ENCODE results near the gene KLHDC3. TPM values are rescaled to one million over a fixed set of nuclear protein-coding genes. Genes with fewer than 3 reads are reported as not detected.

Gene KLHDC3
- total and polyA plus RNA-seq, 8 donors = 19.7 to 48.8 (median 29.9) TPM

- peak in 1 of 6 donors; percentile 56 for DNase-seq
- 62 to 67% methylated on average over 4 of the region's 4 CpGs for WGBS, 2 donors
- H3K9me3 ChIP-seq = no peaks in the 10 kb centered on the region
- no peaks in the 10 kb centered on the region for H3K4me1 ChIP-seq
- no peak overlapping the region for H3K4me3 ChIP-seq
- peak in 2 of 4 donors; percentile 7 to 10 for ATAC-seq
- no peak overlapping the region for H3K27ac ChIP-seq
- no peaks in the 10 kb centered on the region for H3K27me3 ChIP-seq
- intact Hi-C loops (cut with DNase I) = no loop called here
- TF ChIP-seq CTCF (IDR thresholded peaks at IDR 0.05) = no peak
- peaks cover 0 to 30% (median 9%) of the 10 kb centered on the region in 3 donors for H3K36me3 ChIP-seq
- FAIRE-seq = no peak
Measured at GRCh38 chr6:42968783-42969182, 45.3 kb upstream of the KLHDC3 start.

GRCh38 chr6:42969431-42969830 is 44.6 kb upstream of the KLHDC3 start:
- no peak overlapping the region for H3K4me3 ChIP-seq
- no peaks in the 10 kb centered on the region for H3K27me3 ChIP-seq
- H3K27ac ChIP-seq = no peak overlapping the region
- FAIRE-seq (no peak), DNase-seq (peak in 1 of 6 donors; percentile 70), ATAC-seq (peak in 3 of 4 donors; percentile 12 to 35 (median 21))
- no peak for TF ChIP-seq CTCF (IDR thresholded peaks at IDR 0.05)
- no peaks in the 10 kb centered on the region for H3K9me3 ChIP-seq
- intact Hi-C loops (cut with DNase I) = no loop called here
- WGBS, 2 donors = 75 to 87% methylated on average over 2 of the region's 2 CpGs
- H3K4me1 ChIP-seq = no peaks in the 10 kb centered on the region
- peaks cover 0 to 23% (median 5%) of the 10 kb centered on the region in 3 donors for H3K36me3 ChIP-seq

- intact Hi-C loops (cut with DNase I) = no loop called here
- TF ChIP-seq CTCF (IDR thresholded peaks at IDR 0.05) = no peak
- H3K4me1 ChIP-seq = no peaks in the 10 kb centered on the region
- H3K27ac ChIP-seq = no peak overlapping the region
- H3K4me3 ChIP-seq = no peak overlapping the region
- peaks cover 0 to 18% (median 5%) of the 10 kb centered on the region in 3 donors for H3K36me3 ChIP-seq
- 59 to 71% methylated on average over 4 of the region's 4 CpGs for WGBS, 2 donors
- ATAC-seq (peak in 1 of 4 donors; percentile 4), FAIRE-seq (no peak), DNase-seq (peak in 1 of 6 donors; percentile 53)
- H3K9me3 ChIP-seq = no peaks in the 10 kb centered on the region
- H3K27me3 ChIP-seq = no peaks in the 10 kb centered on the region
Measured at GRCh38 chr6:42969934-42970333, 44.1 kb upstream of the KLHDC3 start.

GRCh38 chr6:42970871-42971612 is 43.0 kb upstream of the KLHDC3 start:
- no peaks in the 10 kb centered on the region for H3K4me1 ChIP-seq
- ATAC-seq = peak in 2 of 4 donors; percentile 55 to 57
- no peak overlapping the region for H3K27ac ChIP-seq
- H3K4me3 ChIP-seq = no peak overlapping the region
- no peaks in the 10 kb centered on the region for H3K27me3 ChIP-seq
- intact Hi-C loops (cut with DNase I) = no loop called here
- peaks cover 0 to 7% (median 4%) of the 10 kb centered on the region in 3 donors for H3K36me3 ChIP-seq
- 57 to 73% methylated on average over 4 of the region's 4 CpGs for WGBS, 2 donors
- H3K9me3 ChIP-seq = no peaks in the 10 kb centered on the region
- no peak for DNase-seq
- no peak for TF ChIP-seq CTCF (IDR thresholded peaks at IDR 0.05)
- no peak for FAIRE-seq

GRCh38 chr6:42971746-42972327 is 42.2 kb upstream of the KLHDC3 start:
- no peak for DNase-seq
- H3K4me3 ChIP-seq = no peak overlapping the region
- peaks cover 0 to 1% (median 0%) of the 10 kb centered on the region in 3 donors for H3K4me1 ChIP-seq
- WGBS, 2 donors = 64 to 77% methylated on average over 3 of the region's 3 CpGs
- FAIRE-seq = no peak
- no peak for ATAC-seq
- no peak for TF ChIP-seq CTCF (IDR thresholded peaks at IDR 0.05)
- no peaks in the 10 kb centered on the region for H3K36me3 ChIP-seq
- intact Hi-C loops (cut with DNase I) = no loop called here
- H3K27ac ChIP-seq = no peak overlapping the region
- no peaks in the 10 kb centered on the region for H3K9me3 ChIP-seq
- H3K27me3 ChIP-seq = no peaks in the 10 kb centered on the region
